Right cardiac atrium (tissue), 5 donors: ENCODE results near the gene ACTN1. TPM values are rescaled to one million over a fixed set of nuclear protein-coding genes. Genes with fewer than 3 reads are reported as not detected.
"Not testable (repeated sequence)": the region's sequence is repeated elsewhere in the genome, so short reads cannot be mapped to it uniquely, and the experiment has no call there.

Experiments
- ATAC-seq, 2 donors: fragments of 200-7000 bp; cut with Tn5 transposase; one replicate each; pipeline versions ENCODE4 v1.8.0 to v1.9.1; 2020; ENCODE audit warnings: moderate library complexity in 2 of 2, mild to moderate bottlenecking in 1 of 2
- DNase-seq, 3 donors: peaks; one replicate each; pipeline ENCODE4 v3.0.0-alpha.2; 2020
- H3K27ac ChIP-seq: one replicate; pipeline ENCODE4 v1.5.1; 2013; ENCODE audit warnings: mild to moderate bottlenecking, low read length, control low read depth, moderate library complexity
- H3K27me3 ChIP-seq: one replicate; pipeline ENCODE4 v1.6.1; 2013; ENCODE audit not compliant: control insufficient read depth, insufficient read depth
- H3K4me1 ChIP-seq: one replicate; pipeline ENCODE4 v1.6.1; 2013; ENCODE audit warnings: low read length; ENCODE audit not compliant: control insufficient read depth, insufficient read depth
- H3K4me3 ChIP-seq: one replicate; pipeline ENCODE4 v1.5.1; 2013; ENCODE audit warnings: low read length, control low read depth
- H3K9me3 ChIP-seq: one replicate; pipeline ENCODE4 v1.6.1; 2013; ENCODE audit warnings: low read length; ENCODE audit not compliant: control insufficient read depth
- WGBS: extraction: QIAGEN DNeasy Blood & Tissue Kit; methylation state at CpG from one replicate; pipeline ENCODE4 v1.1.7; 2013; 5-methylcytosine and 5-hydroxymethylcytosine counted together
- intact Hi-C, 4 donors: fragments of 100-400 bp; cut with DNase I; formaldehyde crosslinking; loops; one replicate each; pipeline versions ENCODE4 v1.11.0 to v1.14.0; 2022 to 2023
- long read RNA-seq, 4 donors: library from polyadenylated mRNA; unstranded; transcript quantifications; one replicate each; pipeline ENCODE4 v2.0.0, GENCODE V29; 2020 to 2021
- polyA plus RNA-seq: library from polyadenylated mRNA; stranded (reverse); fragments of 200-250 nt; gene quantifications from one replicate; pipeline ENCODE4 v1.2.3, GENCODE V29; 2013
- total RNA-seq, 4 donors: library from RNA; stranded (reverse); fragmentation: NEBNext Ultra II Directional; extraction: Animal tissue kit (Norgen Biotek cat#: 25700); gene quantifications; one replicate each; pipeline ENCODE4 v1.2.1, GENCODE V29; 2021
- donor health status: healthy with polysubstance abuse.
- donor health status: DM: no; HTN: yes; CAD: no.
- donor health status: DM: no; HTN: no; CAD: no.
- donor health status: DM: no; HTN: yes; CAD: no; lungs with severe emphysema.
- donor health status: DM: yes; HTN: yes; CAD: no.

Gene ACTN1
- total RNA-seq (100 to 1,000 TPM; 133 to 305 (median 171) TPM), polyA plus RNA-seq (80.5 TPM)
- long read RNA-seq, donor 1, full-length matches to known transcripts = 259 of 373 reads
- long read RNA-seq, donor 1, partial matches to known transcripts = 70 of 373 reads
- long read RNA-seq, donor 1, other reads (novel, unspliced or antisense) = 44 of 373 reads
- long read RNA-seq, donor 2, full-length matches to known transcripts = 92 of 131 reads
- long read RNA-seq, donor 2, partial matches to known transcripts = 15 of 131 reads
- long read RNA-seq, donor 2, other reads (novel, unspliced or antisense) = 24 of 131 reads
- long read RNA-seq, donor 3, transcript ACTN1-204 (21 exons, 3,043 nt) = major isoform, 487 of 946 reads
- long read RNA-seq, donor 3, transcript ACTN1-211 (2 exons, 2,636 nt) = minor isoform, 18 of 946 reads
- long read RNA-seq, donor 3, transcript ACTN1-201 (21 exons, 3,779 nt) = minor isoform, 187 of 946 reads
- long read RNA-seq, donor 3, partial matches to known transcripts = 133 of 946 reads
- long read RNA-seq, donor 3, other reads (novel, unspliced or antisense) = 121 of 946 reads
- long read RNA-seq, donor 4, transcript ACTN1-201 (21 exons, 3,779 nt) = minor isoform, 22 of 175 reads
- long read RNA-seq, donor 4, transcript ACTN1-204 (21 exons, 3,043 nt) = major isoform, 92 of 175 reads
- long read RNA-seq, donor 4, partial matches to known transcripts = 35 of 175 reads
- long read RNA-seq, donor 4, other reads (novel, unspliced or antisense) = 24 of 175 reads

DNA sequence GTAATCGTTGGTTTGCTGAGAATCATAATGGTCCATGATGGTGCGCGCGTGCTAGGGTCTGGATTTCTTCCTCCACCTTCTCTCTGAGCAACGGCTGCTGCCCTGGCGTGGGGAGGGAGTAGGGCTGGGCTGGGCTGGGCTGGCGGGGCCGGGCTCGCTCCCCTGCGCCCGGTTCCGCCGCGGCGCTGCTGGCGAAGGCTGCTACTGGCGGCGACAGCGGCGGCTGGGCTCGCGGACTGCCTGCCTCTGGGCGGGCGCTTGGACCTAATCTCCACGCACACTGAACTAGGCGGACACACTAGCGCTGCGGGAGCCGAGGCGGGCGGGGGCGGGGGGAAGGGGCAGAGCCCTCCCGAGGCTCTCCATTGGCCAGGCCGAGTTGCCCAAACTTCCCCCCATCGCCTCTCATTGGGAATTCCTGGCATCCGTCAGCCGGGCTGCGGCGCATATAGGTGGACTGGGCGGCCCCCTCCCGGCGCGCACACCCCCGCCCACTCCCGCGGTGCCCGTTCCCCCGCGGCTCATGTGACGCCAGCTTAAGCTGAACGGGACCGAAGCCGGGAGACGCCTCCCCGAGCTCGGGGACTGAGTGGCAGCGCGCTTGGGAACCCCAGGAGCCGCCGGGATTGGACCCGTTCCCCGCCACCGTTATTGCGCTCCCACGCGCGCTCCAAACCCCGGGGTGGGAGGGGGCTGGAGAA is at the start of gene ACTN1:
Gene ACTN1, minus strand, starts transcription at position 282 of the 701 bp plus-strand sequence. Its CDS starts 246 bp downstream, at position 36.
- ATAC-seq (peak; percentile 89 to 90), DNase-seq (peak; percentile 96 to 97 (median 97))
- intact Hi-C loops = loop anchor here in 3 of 4 donors (5.0 to 10.0 kb wide), 4 partner anchors 37 to 67 kb away; no protein-coding TSS in a partner anchor
- H3K9me3 ChIP-seq = no peaks in the 10 kb centered on the region
- peak within 1 kb of the TSS; percentile 99 for H3K27ac ChIP-seq
- H3K4me1 ChIP-seq = peaks cover 19% of the 10 kb centered on the region
- no peaks in the 10 kb centered on the region for H3K27me3 ChIP-seq
- peak within 1 kb of the TSS; percentile 92 for H3K4me3 ChIP-seq
- under 1% methylated on average over 68 of the region's 68 CpGs for WGBS

DNA sequence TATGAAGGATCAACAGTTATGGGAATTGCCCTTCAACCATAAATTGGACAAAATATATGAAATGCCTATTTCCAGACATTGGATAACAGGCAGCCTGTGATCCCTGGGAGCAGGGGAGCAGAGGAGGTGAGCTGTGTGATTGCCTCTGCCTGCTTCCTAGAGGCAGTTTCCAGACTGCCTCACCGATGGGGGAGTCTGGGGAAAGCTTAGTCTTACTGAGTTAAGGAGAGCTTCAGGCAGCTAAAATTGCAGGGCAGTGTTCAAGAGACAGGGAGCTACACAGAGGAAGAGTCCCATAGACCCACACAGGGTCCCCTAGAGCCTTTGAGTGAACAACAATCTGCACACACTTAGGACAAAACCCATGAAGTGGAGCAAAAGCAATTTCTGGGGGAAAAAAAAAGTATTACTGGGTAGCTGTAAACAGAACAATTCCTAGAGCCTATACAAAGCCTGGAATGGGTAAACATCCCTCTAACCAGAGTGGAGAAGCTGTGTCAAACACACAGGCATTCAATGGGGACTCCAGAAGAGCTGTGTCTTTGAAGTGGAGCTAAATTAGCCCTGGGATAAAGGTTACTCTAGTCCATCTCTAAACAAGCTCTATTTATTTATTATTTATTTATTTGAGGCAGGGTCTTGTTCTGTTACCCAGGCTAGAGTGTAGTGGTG is 48.3 kb upstream of the ACTN1 start:
- ATAC-seq = no peak
- Histone ChIP-seq H3K9me3 (no peaks in the 10 kb centered on the region), H3K27me3 (no peaks in the 10 kb centered on the region), H3K27ac (no peak overlapping the region), H3K4me3 (no peak overlapping the region), H3K4me1 (no peaks in the 10 kb centered on the region)
- WGBS = 58% methylated on average over 1 of the region's 1 CpG
- intact Hi-C loops = no loop called here
- DNase-seq = no peak

DNA sequence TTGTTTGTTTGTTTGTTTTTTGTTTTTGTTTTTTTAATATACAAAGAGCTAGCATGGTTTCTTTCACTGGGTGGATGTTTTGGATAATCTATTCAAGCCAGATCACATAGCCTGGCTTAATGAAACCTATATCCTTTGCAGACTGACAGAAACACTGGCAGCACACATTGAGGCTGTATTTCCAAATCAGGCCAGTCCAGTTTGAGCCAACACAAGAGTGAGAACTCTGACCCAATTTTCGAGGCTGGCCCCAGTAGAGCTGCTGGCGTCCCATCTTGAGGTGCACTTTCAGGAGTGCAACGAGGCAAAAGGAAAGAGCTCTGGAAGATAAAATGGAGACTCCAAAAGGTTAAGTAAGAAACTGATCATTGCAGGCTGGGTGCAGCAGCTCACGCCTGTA is 43.9 kb upstream of the ACTN1 start:
- no peak overlapping the region for H3K4me3 ChIP-seq
- intact Hi-C loops = no loop called here
- no peaks in the 10 kb centered on the region for H3K27me3 ChIP-seq
- no peak overlapping the region for H3K27ac ChIP-seq
- ATAC-seq (no peak), DNase-seq (no peak)
- no peaks in the 10 kb centered on the region for H3K9me3 ChIP-seq
- 79% methylated on average over 4 of the region's 4 CpGs for WGBS
- H3K4me1 ChIP-seq = no peaks in the 10 kb centered on the region

DNA sequence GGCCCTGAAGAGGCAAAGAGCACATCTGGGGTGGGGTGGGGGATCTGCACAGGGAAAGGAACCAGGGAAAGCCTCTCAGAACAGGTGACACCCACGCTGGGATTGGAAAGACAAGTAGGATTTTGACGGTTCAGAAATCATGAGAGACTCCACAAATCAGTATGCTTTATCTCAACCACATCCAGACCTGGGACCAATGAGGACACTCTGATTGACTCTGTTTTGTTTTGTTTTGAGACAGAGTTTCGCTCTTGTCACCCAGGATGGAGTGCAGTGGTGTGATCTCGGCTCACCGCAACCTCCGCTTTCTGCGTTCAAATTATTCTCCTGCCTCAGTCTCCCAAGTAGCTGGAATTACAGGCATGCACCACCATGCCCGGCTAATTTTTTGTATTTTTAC is 43.0 kb upstream of the ACTN1 start:
- H3K27ac ChIP-seq, intact Hi-C loops, H3K4me3 ChIP-seq, H3K4me1 ChIP-seq, ATAC-seq, H3K27me3 ChIP-seq, DNase-seq, H3K9me3 ChIP-seq: not testable (repeated sequence)
- WGBS = 95% methylated on average over 8 of the region's 8 CpGs

DNA sequence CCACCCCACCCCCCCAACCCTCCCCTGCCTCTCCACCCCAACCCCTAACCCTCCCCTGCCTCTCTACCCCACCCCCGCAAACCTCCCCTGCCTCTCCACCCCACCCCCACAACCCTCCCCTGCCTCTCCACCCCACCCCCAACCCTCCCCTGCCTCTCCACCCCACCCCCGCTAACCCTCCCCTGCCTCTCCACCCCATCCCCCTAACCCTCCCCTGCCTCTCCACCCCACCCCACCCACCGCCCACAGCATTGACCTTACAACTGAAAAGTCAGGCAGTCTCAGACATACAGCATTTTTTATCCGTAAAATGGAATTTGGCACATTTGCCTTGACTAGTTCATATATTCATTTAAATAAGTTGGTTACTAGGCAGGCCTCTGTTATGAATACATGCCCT is 38.6 kb upstream of the ACTN1 start:
- intact Hi-C loops = no loop called here

DNA sequence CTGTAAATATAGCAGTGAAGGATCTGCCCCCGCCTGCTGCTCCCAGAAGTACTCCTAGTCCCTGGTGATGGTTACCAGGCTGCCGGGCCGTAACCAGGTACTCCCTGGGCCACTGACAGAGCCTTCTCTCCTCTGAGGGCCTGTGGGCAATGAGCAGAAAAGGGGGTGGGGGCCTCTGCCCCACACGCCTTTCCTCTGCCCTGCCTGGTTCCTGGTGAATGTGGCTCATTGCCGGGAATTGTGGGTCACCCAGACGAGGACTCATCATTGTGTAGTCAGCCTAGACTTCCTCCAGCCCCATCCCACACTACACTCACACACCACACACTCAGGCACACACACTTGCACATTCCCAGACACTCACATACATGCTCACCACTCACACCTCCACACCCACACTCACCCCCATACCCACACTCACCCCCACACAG is 35.7 kb upstream of the ACTN1 start:
- no peaks in the 10 kb centered on the region for H3K9me3 ChIP-seq
- ATAC-seq (peak in 1 of 2 donors; percentile 31), DNase-seq (no peak)
- intact Hi-C loops = no loop called here
- WGBS = 89% methylated on average over 6 of the region's 6 CpGs
- no peak overlapping the region for H3K27ac ChIP-seq
- no peaks in the 10 kb centered on the region for H3K4me1 ChIP-seq
- H3K27me3 ChIP-seq = no peaks in the 10 kb centered on the region
- H3K4me3 ChIP-seq = no peak overlapping the region

More for the DNA sequence above, 38.6 kb upstream of the ACTN1 start:
- Histone ChIP-seq H3K27me3 (no peaks in the 10 kb centered on the region), H3K27ac (no peak overlapping the region), H3K4me1 (no peaks in the 10 kb centered on the region), H3K4me3 (no peak overlapping the region), H3K9me3 (no peaks in the 10 kb centered on the region)
- 91% methylated on average over 4 of the region's 4 CpGs for WGBS
- no peak for ATAC-seq
- no peak for DNase-seq

DNA sequence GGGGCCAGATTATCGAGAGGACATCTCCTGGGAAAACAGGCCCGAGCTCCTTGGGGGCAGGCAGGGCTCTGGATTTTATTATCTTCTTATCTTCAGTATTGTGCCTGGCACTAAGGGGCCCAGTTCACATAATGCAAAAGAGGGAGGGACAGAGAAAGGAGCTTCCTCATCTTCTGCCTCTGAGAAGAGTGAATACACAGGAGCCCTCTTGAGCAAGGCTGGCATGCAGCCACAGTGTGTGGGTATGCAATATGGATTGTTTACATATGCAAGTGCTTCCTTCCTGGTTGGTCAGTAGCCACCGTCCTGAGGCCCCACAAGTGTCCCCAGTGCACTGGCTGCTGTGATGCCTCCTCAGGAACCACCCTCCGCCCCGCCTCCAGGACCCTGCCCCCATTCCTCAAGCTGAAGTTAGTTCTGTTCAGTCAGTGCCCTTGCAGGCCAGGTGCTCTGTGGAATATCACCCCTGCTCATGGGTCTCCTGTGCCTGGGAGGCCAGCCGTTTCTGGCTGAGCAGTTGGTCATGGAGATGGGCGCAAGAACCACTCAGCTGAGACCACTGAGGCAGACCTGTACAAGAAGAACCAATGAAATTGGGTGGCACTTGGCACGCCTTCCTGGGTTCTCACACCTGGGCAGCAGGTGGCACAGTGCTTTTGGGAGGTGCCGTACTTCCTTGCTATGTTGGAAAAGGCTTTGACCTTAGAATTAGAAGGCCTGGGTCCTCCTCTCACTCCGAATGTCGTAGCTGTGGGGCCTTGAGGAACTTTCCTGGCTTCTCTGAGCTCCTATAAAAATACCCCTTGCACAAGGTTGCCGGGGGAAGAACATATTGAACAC is 35.1 kb upstream of the ACTN1 start:
- ATAC-seq (peak; percentile 61 to 77), DNase-seq (peak; percentile 56 to 83 (median 83))
- Histone ChIP-seq H3K27ac (no peak overlapping the region), H3K4me1 (no peaks in the 10 kb centered on the region), H3K4me3 (no peak overlapping the region), H3K27me3 (no peaks in the 10 kb centered on the region), H3K9me3 (no peaks in the 10 kb centered on the region)
- WGBS = 84% methylated on average over 12 of the region's 12 CpGs
- intact Hi-C loops = no loop called here

DNA sequence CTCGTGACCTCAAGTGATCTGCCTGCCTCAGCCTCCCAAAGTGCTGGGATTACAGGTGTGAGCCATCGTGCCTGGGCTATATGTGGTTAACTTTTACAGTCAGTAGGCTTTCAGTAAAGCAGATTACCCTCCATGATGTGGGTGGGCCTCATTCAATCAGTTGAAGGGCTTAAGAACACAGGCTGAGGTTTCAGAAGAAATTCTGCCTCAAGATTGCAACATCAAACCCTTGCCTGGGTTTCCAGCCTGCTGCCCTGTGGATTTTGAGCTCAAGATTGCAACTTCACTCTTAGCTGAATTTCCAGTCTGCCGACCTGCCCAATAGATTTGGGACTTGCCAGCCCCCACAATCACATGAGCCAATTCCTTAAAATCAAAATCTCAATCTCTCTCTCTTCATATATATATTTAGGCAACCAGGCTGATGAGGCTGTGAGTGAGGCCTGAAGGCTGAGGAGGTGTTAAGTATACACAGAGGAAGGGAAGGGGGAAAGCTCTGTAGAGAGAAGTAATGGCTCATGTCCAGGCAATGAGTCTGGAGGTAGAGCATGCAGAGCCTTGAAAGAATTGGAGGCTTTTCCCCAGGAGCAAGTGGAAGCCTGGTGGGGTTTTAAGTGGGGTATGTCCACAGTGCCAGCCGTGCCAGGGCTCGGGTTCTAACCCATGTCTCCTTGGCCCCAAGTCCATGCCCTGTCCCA is 33.3 kb upstream of the ACTN1 start:
- intact Hi-C loops = no loop called here
- no peaks in the 10 kb centered on the region for H3K27me3 ChIP-seq
- no peak for DNase-seq
- no peaks in the 10 kb centered on the region for H3K9me3 ChIP-seq
- no peak overlapping the region for H3K4me3 ChIP-seq
- no peak overlapping the region for H3K27ac ChIP-seq
- ATAC-seq = peak in 1 of 2 donors; percentile 18
- 87% methylated on average over 5 of the region's 5 CpGs for WGBS
- no peaks in the 10 kb centered on the region for H3K4me1 ChIP-seq

DNA sequence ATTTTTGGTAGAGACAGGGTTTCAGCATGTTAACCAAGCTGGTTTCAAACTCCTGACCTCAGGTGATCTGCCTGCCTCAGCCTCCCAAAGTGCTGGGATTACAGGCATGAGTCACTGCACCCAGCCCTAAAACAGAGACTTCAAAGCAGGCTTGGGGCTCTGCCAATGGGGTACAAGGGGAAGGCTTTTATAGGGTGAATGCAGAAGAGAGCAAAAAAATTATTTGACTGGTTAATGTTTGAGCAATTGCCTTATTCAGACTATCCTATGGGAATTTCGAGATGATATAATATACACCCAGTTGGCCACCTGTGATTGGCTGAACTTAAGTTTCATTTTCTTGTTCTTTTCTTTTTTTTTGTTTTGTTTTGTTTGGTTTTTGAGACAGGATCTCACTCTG is 31.5 kb upstream of the ACTN1 start:
- H3K27me3 ChIP-seq = no peaks in the 10 kb centered on the region
- DNase-seq (no peak), ATAC-seq (no peak)
- intact Hi-C loops = no loop called here
- no peak overlapping the region for H3K27ac ChIP-seq
- no peak overlapping the region for H3K4me3 ChIP-seq
- H3K4me1 ChIP-seq = peaks cover 2% of the 10 kb centered on the region
- WGBS = 89% methylated on average over 1 of the region's 1 CpG
- H3K9me3 ChIP-seq = no peaks in the 10 kb centered on the region
